ENCODE results near the gene CTNNBL1. TPM values are rescaled to one million over a fixed set of nuclear protein-coding genes. Genes with fewer than 3 reads are reported as not detected.

The CTNNBL1 gene
- total RNA-seq, 1 donor: 19.5 TPM

DNA sequence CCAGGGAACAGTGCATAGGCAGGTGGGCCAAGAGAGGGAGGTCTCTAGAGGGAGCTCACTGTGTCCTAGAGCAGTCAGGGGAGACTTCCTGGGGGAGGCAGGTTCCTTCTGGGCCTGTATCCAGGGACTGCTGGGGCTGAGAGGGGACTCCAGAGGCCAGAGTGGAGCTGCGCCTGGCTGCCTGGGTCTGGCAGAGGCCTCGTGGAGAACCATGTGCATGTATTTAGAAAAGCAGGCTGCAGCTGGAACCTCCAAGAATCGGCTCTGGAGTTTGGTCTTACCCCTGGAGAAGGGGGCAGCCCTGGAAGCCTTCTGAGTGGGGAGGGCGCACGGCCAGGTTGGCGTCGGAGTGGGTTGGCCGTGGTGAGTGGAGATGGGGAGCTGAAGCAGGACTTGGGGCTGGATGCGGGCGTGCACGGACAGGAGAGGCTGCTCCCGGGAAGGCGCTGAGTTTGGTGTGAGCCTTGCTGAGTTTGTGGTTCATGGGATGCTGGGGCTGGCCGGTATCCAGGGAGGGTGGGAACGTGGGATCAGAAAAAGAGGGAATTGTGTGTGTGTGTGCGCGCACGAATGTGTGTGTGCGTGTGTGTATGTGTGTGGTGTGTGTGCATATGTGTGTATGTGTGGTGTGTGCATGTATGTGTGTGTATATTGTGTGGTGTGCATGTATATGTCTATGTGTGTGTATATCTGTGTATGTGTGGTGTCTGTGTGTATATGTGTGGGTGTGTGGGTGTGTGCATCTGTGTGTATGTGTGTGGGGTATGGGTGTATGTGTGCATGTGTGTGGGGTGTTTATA lies 219.9 kb downstream of the CTNNBL1 start:
- DNase-seq (ENCODE audit: insufficient read length, low spot score, missing footprints): no peak
- H3K36me3 ChIP-seq (ENCODE audit: insufficient read depth, low read length): no peaks in the 10 kb centered on the region
- no peak overlapping the region for H3K27ac ChIP-seq (ENCODE audit: low read depth, low read length)
- peaks cover 77% of the 10 kb centered on the region for H3K27me3 ChIP-seq (ENCODE audit: insufficient read depth, low read length)
- no peaks in the 10 kb centered on the region for H3K9me3 ChIP-seq (ENCODE audit: low read depth, low read length)
- H3K79me2 ChIP-seq (ENCODE audit: insufficient read depth, low read length): no peaks in the 10 kb centered on the region
- no peak overlapping the region for H2AFZ ChIP-seq (ENCODE audit: low read length)
- no peak overlapping the region for H3K4me3 ChIP-seq (ENCODE audit: insufficient read depth, low read length)
- TF ChIP-seq, protein P1, sequence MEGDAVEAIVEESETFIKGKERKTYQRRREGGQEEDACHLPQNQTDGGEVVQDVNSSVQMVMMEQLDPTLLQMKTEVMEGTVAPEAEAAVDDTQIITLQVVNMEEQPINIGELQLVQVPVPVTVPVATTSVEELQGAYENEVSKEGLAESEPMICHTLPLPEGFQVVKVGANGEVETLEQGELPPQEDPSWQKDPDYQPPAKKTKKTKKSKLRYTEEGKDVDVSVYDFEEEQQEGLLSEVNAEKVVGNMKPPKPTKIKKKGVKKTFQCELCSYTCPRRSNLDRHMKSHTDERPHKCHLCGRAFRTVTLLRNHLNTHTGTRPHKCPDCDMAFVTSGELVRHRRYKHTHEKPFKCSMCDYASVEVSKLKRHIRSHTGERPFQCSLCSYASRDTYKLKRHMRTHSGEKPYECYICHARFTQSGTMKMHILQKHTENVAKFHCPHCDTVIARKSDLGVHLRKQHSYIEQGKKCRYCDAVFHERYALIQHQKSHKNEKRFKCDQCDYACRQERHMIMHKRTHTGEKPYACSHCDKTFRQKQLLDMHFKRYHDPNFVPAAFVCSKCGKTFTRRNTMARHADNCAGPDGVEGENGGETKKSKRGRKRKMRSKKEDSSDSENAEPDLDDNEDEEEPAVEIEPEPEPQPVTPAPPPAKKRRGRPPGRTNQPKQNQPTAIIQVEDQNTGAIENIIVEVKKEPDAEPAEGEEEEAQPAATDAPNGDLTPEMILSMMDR (IDR thresholded peaks at IDR 0.05; ENCODE audit: extremely low read depth, low read depth, low read length): no peak
- no peak overlapping the region for H3K4me2 ChIP-seq (ENCODE audit: insufficient read depth, low read length)
- H3K4me1 ChIP-seq (ENCODE audit: insufficient read depth, low read length): peaks cover 3% of the 10 kb centered on the region
- H4K20me1 ChIP-seq (ENCODE audit: insufficient read depth, low read length): peaks cover 13% of the 10 kb centered on the region

GRCh38 chr20:37914367-37914671 lies 220.5 kb downstream of the CTNNBL1 start:
- no peaks in the 10 kb centered on the region for H3K79me2 ChIP-seq (ENCODE audit: insufficient read depth, low read length)
- peak overlapping the region; percentile 43 for H3K4me2 ChIP-seq (ENCODE audit: insufficient read depth, low read length)
- TF ChIP-seq, protein P1 (IDR thresholded peaks at IDR 0.05; ENCODE audit: extremely low read depth, low read depth, low read length): no peak
- no peak for DNase-seq (ENCODE audit: insufficient read length, low spot score, missing footprints)
- peaks cover 82% of the 10 kb centered on the region for H3K27me3 ChIP-seq (ENCODE audit: insufficient read depth, low read length)
- peaks cover 15% of the 10 kb centered on the region for H4K20me1 ChIP-seq (ENCODE audit: insufficient read depth, low read length)
- H3K36me3 ChIP-seq (ENCODE audit: insufficient read depth, low read length): no peaks in the 10 kb centered on the region
- H3K4me3 ChIP-seq (ENCODE audit: insufficient read depth, low read length): no peak overlapping the region
- peaks cover 3% of the 10 kb centered on the region for H3K4me1 ChIP-seq (ENCODE audit: insufficient read depth, low read length)
- H2AFZ ChIP-seq (ENCODE audit: low read length): no peak overlapping the region
- H3K27ac ChIP-seq (ENCODE audit: low read depth, low read length): no peak overlapping the region
- H3K9me3 ChIP-seq (ENCODE audit: low read depth, low read length): no peaks in the 10 kb centered on the region

DNA sequence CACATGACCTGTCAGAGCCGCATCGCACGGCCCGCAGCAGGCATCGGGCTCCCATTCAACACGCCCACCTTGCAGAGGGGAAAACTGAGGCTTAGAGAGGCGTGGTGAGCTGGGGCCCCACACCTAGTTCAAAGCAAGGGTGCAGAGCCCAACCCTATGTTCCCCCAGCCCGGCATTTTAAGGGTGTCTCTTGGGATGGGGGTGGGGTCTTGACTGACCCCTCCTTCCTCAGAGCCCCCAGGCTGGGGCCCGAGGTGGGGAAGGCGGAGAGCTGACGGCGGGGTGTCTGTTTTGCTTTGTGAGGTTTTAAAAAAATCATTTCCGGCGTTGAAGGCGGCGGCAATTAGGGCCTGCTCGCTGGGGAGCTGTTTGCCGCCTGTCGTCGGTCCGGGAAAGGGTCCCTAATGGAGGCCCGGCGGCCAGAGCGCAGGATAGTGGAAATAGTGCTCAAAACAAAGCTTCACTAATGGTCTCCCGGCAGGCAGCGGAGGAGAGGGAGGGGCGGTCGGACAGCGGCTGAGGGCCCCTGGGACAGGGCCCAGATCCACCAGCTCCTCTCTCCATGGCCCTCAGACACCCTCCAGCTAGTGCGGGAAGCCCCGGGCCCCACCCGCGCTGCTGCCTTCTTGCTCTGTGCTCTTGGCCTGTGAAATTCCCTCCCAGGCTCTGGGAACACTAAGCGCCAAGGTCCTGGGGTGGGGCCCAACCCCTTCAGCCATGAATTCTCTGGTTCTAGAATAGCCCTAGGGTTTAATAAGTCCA lies 221.0 kb downstream of the CTNNBL1 start:
- H3K36me3 ChIP-seq (ENCODE audit: insufficient read depth, low read length): no peaks in the 10 kb centered on the region
- peak overlapping the region; percentile 28 for H3K4me3 ChIP-seq (ENCODE audit: insufficient read depth, low read length)
- H3K27me3 ChIP-seq (ENCODE audit: insufficient read depth, low read length): peaks cover 88% of the 10 kb centered on the region
- H2AFZ ChIP-seq (ENCODE audit: low read length): no peak overlapping the region
- H3K4me1 ChIP-seq (ENCODE audit: insufficient read depth, low read length): peaks cover 3% of the 10 kb centered on the region
- peak overlapping the region; percentile 43 for H3K4me2 ChIP-seq (ENCODE audit: insufficient read depth, low read length)
- TF ChIP-seq, protein P1 (IDR thresholded peaks at IDR 0.05; ENCODE audit: extremely low read depth, low read depth, low read length): no peak
- no peaks in the 10 kb centered on the region for H3K9me3 ChIP-seq (ENCODE audit: low read depth, low read length)
- H3K79me2 ChIP-seq (ENCODE audit: insufficient read depth, low read length): no peaks in the 10 kb centered on the region
- H3K27ac ChIP-seq (ENCODE audit: low read depth, low read length): no peak overlapping the region
- peaks cover 15% of the 10 kb centered on the region for H4K20me1 ChIP-seq (ENCODE audit: insufficient read depth, low read length)
- no peak for DNase-seq (ENCODE audit: insufficient read length, low spot score, missing footprints)

GRCh38 chr20:37915434-37915787 lies 221.6 kb downstream of the CTNNBL1 start:
- H2AFZ ChIP-seq (ENCODE audit: low read length): no peak overlapping the region
- TF ChIP-seq, protein P1 (IDR thresholded peaks at IDR 0.05; ENCODE audit: extremely low read depth, low read depth, low read length): no peak
- H3K27ac ChIP-seq (ENCODE audit: low read depth, low read length): no peak overlapping the region
- no peak overlapping the region for H3K4me2 ChIP-seq (ENCODE audit: insufficient read depth, low read length)
- H3K9me3 ChIP-seq (ENCODE audit: low read depth, low read length): no peaks in the 10 kb centered on the region
- no peaks in the 10 kb centered on the region for H3K36me3 ChIP-seq (ENCODE audit: insufficient read depth, low read length)
- H3K79me2 ChIP-seq (ENCODE audit: insufficient read depth, low read length): no peaks in the 10 kb centered on the region
- peaks cover 93% of the 10 kb centered on the region for H3K27me3 ChIP-seq (ENCODE audit: insufficient read depth, low read length)
- no peak for DNase-seq (ENCODE audit: insufficient read length, low spot score, missing footprints)
- H4K20me1 ChIP-seq (ENCODE audit: insufficient read depth, low read length): peaks cover 15% of the 10 kb centered on the region
- peaks cover 3% of the 10 kb centered on the region for H3K4me1 ChIP-seq (ENCODE audit: insufficient read depth, low read length)
- no peak overlapping the region for H3K4me3 ChIP-seq (ENCODE audit: insufficient read depth, low read length)

All from osteoblast (primary cell).